Astrocyte of the cerebellum (primary cell): ENCODE measurements around the gene ROR1.

ENCODE experiments used
- DNase-seq: peaks from one replicate; pipeline ENCODE4 v3.0.0-alpha.2; 2011; ENCODE audit warnings: low read depth
- H3K4me3 ChIP-seq: 2 replicates; pipeline ENCODE4 v1.5.1; 2011; ENCODE audit warnings: mild to moderate bottlenecking, low read depth, low read length, moderate library complexity
- CTCF ChIP-seq: IDR thresholded peaks from 2 replicates; pipeline ENCODE4 v1.5.1; 2012; ENCODE audit warnings: low read length, low read depth, moderate library complexity, mild to moderate bottlenecking; ENCODE audit errors: missing control alignments
- in situ Hi-C: cut with HindIII; loops from 2 replicates; pipeline ENCODE4 v1.10.0; 2017; ENCODE audit warnings: low sequenced_read_pairs

Gene ROR1

GRCh38 chr1:63746129-63746864 is 27.5 kb upstream of the ROR1 start:
- no peak for TF ChIP-seq CTCF
- H3K4me3 ChIP-seq: no peak overlapping the region
- in situ Hi-C loops: no loop called here
- peak; percentile 44 for DNase-seq

DNA sequence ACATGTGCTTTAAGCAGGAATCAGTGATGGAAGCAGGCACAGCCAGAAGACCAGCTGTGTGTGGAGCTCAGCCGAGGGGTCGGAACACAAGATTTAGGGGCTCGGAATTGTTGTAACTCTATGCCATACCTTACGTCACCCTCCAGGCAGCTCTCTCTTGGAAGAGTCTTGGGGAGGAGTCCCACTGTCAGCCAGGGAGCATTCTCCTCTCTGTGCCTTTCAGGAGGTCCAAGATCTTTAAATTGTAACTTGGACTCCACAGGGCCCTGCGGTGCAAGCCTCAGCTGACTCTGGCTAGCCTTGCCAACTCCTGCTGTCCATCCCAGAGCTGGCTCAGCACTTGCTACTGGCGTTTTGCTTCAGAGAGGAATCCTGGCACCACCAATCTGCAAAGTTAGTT is 26.4 kb upstream of the ROR1 start:
- TF ChIP-seq CTCF: no peak
- no peak for DNase-seq

GRCh38 chr1:63748046-63748580 is 25.7 kb upstream of the ROR1 start:
- TF ChIP-seq CTCF: no peak
- H3K4me3 ChIP-seq: no peak overlapping the region
- DNase-seq: no peak
- in situ Hi-C loops: no loop called here

More for the DNA sequence above, 26.4 kb upstream of the ROR1 start:
- no peak overlapping the region for H3K4me3 ChIP-seq
- in situ Hi-C loops: no loop called here

GRCh38 chr1:63748641-63749040 is 25.2 kb upstream of the ROR1 start:
- in situ Hi-C loops: no loop called here
- TF ChIP-seq CTCF: no peak
- H3K4me3 ChIP-seq: no peak overlapping the region
- DNase-seq: no peak

DNA sequence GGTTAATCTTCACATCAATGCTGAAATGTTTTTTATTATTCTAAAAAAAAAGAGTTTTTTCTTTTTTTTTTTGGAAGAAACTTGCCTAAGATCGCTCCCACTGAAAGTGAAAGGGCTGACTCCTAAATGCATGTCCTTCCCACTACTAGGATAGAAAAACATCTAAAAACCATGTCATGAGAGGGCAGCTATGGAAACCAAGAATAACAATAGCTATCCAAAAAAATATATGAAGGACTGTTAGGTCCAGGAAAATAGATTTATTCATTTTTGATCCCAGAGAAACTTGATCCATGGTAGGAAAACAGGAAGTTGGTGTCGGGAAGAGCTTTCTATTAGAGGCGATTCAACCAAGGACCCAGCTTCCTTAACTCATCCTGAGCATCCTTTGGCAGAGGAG is 23.1 kb upstream of the ROR1 start:
- in situ Hi-C loops: no loop called here
- no peak for TF ChIP-seq CTCF
- H3K4me3 ChIP-seq: no peak overlapping the region
- no peak for DNase-seq

GRCh38 chr1:63752176-63752575 is 21.6 kb upstream of the ROR1 start:
- in situ Hi-C loops: no loop called here
- DNase-seq: no peak
- H3K4me3 ChIP-seq: no peak overlapping the region
- no peak for TF ChIP-seq CTCF

DNA sequence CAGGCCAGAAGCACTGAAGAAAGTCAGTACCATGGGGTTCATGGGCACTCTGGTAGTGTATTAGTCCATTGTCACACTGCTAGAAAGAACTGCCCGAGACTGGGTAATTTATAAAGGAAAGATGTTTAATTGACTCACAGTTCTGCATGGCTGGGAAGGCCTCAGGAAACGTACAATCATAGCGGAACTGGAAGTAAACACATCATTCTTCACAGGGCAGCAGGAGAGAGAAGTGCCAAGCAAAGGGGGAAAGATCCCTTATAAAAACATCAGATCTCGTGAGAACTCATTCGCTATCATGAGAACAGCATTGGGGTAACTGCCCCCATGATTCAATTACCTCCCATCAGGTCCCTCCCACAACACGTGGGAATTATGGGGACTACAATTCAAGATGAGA is 20.2 kb upstream of the ROR1 start:
- H3K4me3 ChIP-seq: no peak overlapping the region
- in situ Hi-C loops: no loop called here
- no peak for TF ChIP-seq CTCF
- no peak for DNase-seq
